IMR-90 (cell line): ENCODE measurements around the gene GNG7. TPM values are rescaled to one million over a fixed set of nuclear protein-coding genes. Genes with fewer than 3 reads are reported as not detected.

ENCODE experiments used
- ATAC-seq: fragments of 200-7000 bp; cut with Tn5 transposase; 2 replicates; pipeline ENCODE4 v1.9.1; 2020; ENCODE audit warnings: low read depth, mild to moderate bottlenecking, moderate library complexity
- BruUV-seq: library from RNA; stranded (reverse); fragments of 400-500 nt; replicated peaks from 2 replicates; lab custom pipeline; 2021; lab: Mats Ljungman, UMichigan
- CTCF ChIA-PET: fragments of 300-600 bp; formaldehyde crosslinking; extraction: SDS; loops from one replicate; lab custom pipeline; 2021; ENCODE audit warnings: antibody characterized with exemption; lab: Yijun Ruan, JAX
- POLR2A ChIA-PET: fragments of 300-600 bp; sonication (Branson Sonifier 250); formaldehyde crosslinking; loops from one replicate; lab custom pipeline; 2022; ENCODE audit warnings: antibody characterized with exemption; ENCODE audit not compliant: unreplicated experiment; lab: Charles Lee
- DNase-seq: peaks from one replicate; pipeline ENCODE4 v3.0.0; 2013
- H2AFZ ChIP-seq: replicated peaks from 2 replicates; pipeline ENCODE3; 2013; ENCODE audit warnings: low read length, mild to moderate bottlenecking; ENCODE audit not compliant: poor library complexity
- H2AK5ac ChIP-seq: 2 replicates; pipeline ENCODE4 v1.6.1; 2013; ENCODE audit warnings: low read depth, low read length, inconsistent platforms
- H2AK9ac ChIP-seq: replicated peaks from 2 replicates; pipeline ENCODE3; 2013; ENCODE audit warnings: mild to moderate bottlenecking, low read depth, low read length, moderate library complexity; ENCODE audit not compliant: poor library complexity
- H2BK120ac ChIP-seq: 2 replicates; pipeline ENCODE4 v1.6.1; 2013; ENCODE audit warnings: low read depth, low read length, inconsistent platforms
- H2BK15ac ChIP-seq: 3 replicates; pipeline ENCODE4 v1.6.1; 2013; ENCODE audit warnings: low read depth, low read length, inconsistent platforms
- H2BK20ac ChIP-seq: 2 replicates; pipeline ENCODE4 v1.6.1; 2013; ENCODE audit warnings: low read depth, mild to moderate bottlenecking, inconsistent platforms, low read length, moderate library complexity
- H2BK5ac ChIP-seq: 2 replicates; pipeline ENCODE4 v1.6.1; 2013; ENCODE audit warnings: mild to moderate bottlenecking, low read depth, low read length, inconsistent platforms; ENCODE audit not compliant: poor library complexity, severe bottlenecking
- H3K14ac ChIP-seq: replicated peaks from 2 replicates; pipeline ENCODE4 v1.6.1; 2013; ENCODE audit warnings: low read depth, low read length, inconsistent platforms
- H3K18ac ChIP-seq: 2 replicates; pipeline ENCODE4 v1.6.1; 2013; ENCODE audit warnings: low read depth, low read length, control low read depth
- H3K23ac ChIP-seq: 2 replicates; pipeline ENCODE4 v1.6.1; 2013; ENCODE audit warnings: low read depth, low read length, inconsistent platforms
- H3K27ac ChIP-seq: 2 replicates; pipeline ENCODE4 v1.5.1; 2013; ENCODE audit warnings: mild to moderate bottlenecking, control low read depth, low read length; ENCODE audit not compliant: insufficient read depth
- H3K27me3 ChIP-seq: 2 replicates; pipeline ENCODE4 v1.6.1; 2013; ENCODE audit warnings: low read length; ENCODE audit not compliant: control insufficient read depth, insufficient read depth
- H3K36me3 ChIP-seq: 2 replicates; pipeline ENCODE4 v1.6.1; 2013; ENCODE audit warnings: low read length, mixed read lengths; ENCODE audit not compliant: control insufficient read depth, insufficient read depth
- H3K4ac ChIP-seq: 2 replicates; pipeline ENCODE4 v1.6.1; 2013; ENCODE audit warnings: low read depth, low read length, inconsistent platforms
- H3K4me1 ChIP-seq: 2 replicates; pipeline ENCODE4 v1.6.1; 2013; ENCODE audit warnings: low read length, mixed read lengths; ENCODE audit not compliant: control insufficient read depth, insufficient read depth
- H3K4me2 ChIP-seq: 2 replicates; pipeline ENCODE4 v1.6.1; 2013; ENCODE audit warnings: low read depth, mild to moderate bottlenecking, control low read depth, low read length, moderate library complexity
- H3K4me3 ChIP-seq: 2 replicates; pipeline ENCODE4 v1.5.1; 2013; ENCODE audit warnings: low read depth, mild to moderate bottlenecking, control low read depth, low read length, moderate library complexity; ENCODE audit not compliant: insufficient read depth
- H3K56ac ChIP-seq: 2 replicates; pipeline ENCODE4 v1.6.1; 2013; ENCODE audit warnings: low read length, inconsistent platforms; ENCODE audit not compliant: insufficient read depth; ENCODE audit errors: extremely low read depth
- H3K79me1 ChIP-seq, 2 experiments: 2 replicates each; pipeline ENCODE4 v1.6.1; 2013; ENCODE audit warnings: low read length in 2 of 2, inconsistent platforms in 1 of 2, low read depth in 1 of 2
- H3K9ac ChIP-seq: 2 replicates; pipeline ENCODE4 v1.6.1; 2013; ENCODE audit warnings: low read depth, low read length, control low read depth
- H3K9me1 ChIP-seq: 2 replicates; pipeline ENCODE4 v1.6.1; 2013; ENCODE audit warnings: low read length, inconsistent platforms; ENCODE audit not compliant: insufficient read depth
- H3K9me3 ChIP-seq: 2 replicates; pipeline ENCODE4 v1.6.1; 2013; ENCODE audit warnings: low read length; ENCODE audit not compliant: control insufficient read depth, insufficient read depth
- H4K20me1 ChIP-seq: 2 replicates; pipeline ENCODE4 v1.6.1; 2013; ENCODE audit warnings: low read length, inconsistent platforms; ENCODE audit not compliant: insufficient read depth
- H4K5ac ChIP-seq: 2 replicates; pipeline ENCODE4 v1.6.1; 2013; ENCODE audit warnings: mild to moderate bottlenecking, low read depth, low read length, control low read depth
- H4K8ac ChIP-seq, 2 experiments: 2 replicates each; pipeline ENCODE4 v1.6.1; 2013; ENCODE audit warnings: low read depth in 2 of 2, low read length in 2 of 2, control low read depth in 1 of 2, inconsistent platforms in 1 of 2
- H4K91ac ChIP-seq: 2 replicates; pipeline ENCODE4 v1.6.1; 2013; ENCODE audit warnings: low read depth, low read length, inconsistent platforms; ENCODE audit not compliant: insufficient read depth
- CEBPB ChIP-seq: IDR thresholded peaks from 2 replicates; pipeline ENCODE4 v1.6.1; 2012; ENCODE audit warnings: low read depth, low read length, improper control_type of control experiment
- CTCF ChIP-seq: conservative IDR thresholded peaks from 2 replicates; pipeline ENCODE4 v1.5.1; 2012; ENCODE audit warnings: mild to moderate bottlenecking, low read depth, low read length, improper control_type of control experiment
- MAFK ChIP-seq: IDR thresholded peaks from 2 replicates; pipeline ENCODE4 v1.6.1; 2012; ENCODE audit warnings: low read depth, low read length, improper control_type of control experiment
- MAZ ChIP-seq: IDR thresholded peaks from 2 replicates; pipeline ENCODE4 v1.6.1; 2012; ENCODE audit warnings: low read depth, mild to moderate bottlenecking, low read length, improper control_type of control experiment, moderate library complexity, borderline replicate concordance
- POLR2A ChIP-seq: IDR thresholded peaks from 2 replicates; pipeline ENCODE4 v1.6.1; 2012; ENCODE audit warnings: mild to moderate bottlenecking, low read depth, low read length
- RFX5 ChIP-seq: IDR thresholded peaks from 2 replicates; pipeline ENCODE4 v1.8.0; 2012; ENCODE audit warnings: low read depth, mild to moderate bottlenecking, low read length, moderate library complexity
- WGBS, 2 experiments: methylation state at CpG; one replicate each; pipeline versions ENCODE4 v1.1.5 to v1.1.7; 2013; ENCODE audit warnings: missing lambda C conversion rate in 2 of 2; ENCODE audit not compliant: insufficient read length in 1 of 2; ENCODE audit errors: extremely low coverage in 2 of 2; 5-methylcytosine and 5-hydroxymethylcytosine counted together
- dilution Hi-C: fragments of 300-500 bp; cut with HindIII; formaldehyde crosslinking; loops from one replicate; pipeline ENCODE4 v1.14.3; 2018; ENCODE audit warnings: low sequenced_read_pairs; ENCODE audit not compliant: unreplicated experiment
- in situ Hi-C: fragments of 300-500 bp; cut with MboI; formaldehyde crosslinking; loops from 3 replicates; pipeline ENCODE4 v1.14.3; 2019; ENCODE audit warnings: low sequenced_read_pairs, inconsistent platforms, mixed read lengths
- intact Hi-C: fragments of 100-400 bp; cut with micrococcal nuclease; formaldehyde crosslinking; loops from 2 replicates; pipeline ENCODE4 v1.10.0; 2022
- polyA plus RNA-seq, 3 experiments: library from polyadenylated mRNA; depleted of rRNA; stranded (reverse); fragments of >200 nt; gene quantifications; 2 replicates each; pipeline ENCODE4 v1.2.3, GENCODE V29; 2012; ENCODE audit warnings: low replicate concordance in 1 of 3
- total RNA-seq: library from RNA; depleted of rRNA; stranded (reverse); fragments of >200 nt; gene quantifications from 2 replicates; pipeline ENCODE4 v1.2.3, GENCODE V29; 2012

The GNG7 gene
- total and polyA plus RNA-seq, 2 of the 4 experiments (the other 2 are of a cell fraction): under 0.01 to 0.21 TPM

- TF ChIP-seq MAFK (no peak), POLR2A (no peak)
Measured at GRCh38 chr19:2578391-2578890, 124.1 kb downstream of the GNG7 start (continued).

DNA sequence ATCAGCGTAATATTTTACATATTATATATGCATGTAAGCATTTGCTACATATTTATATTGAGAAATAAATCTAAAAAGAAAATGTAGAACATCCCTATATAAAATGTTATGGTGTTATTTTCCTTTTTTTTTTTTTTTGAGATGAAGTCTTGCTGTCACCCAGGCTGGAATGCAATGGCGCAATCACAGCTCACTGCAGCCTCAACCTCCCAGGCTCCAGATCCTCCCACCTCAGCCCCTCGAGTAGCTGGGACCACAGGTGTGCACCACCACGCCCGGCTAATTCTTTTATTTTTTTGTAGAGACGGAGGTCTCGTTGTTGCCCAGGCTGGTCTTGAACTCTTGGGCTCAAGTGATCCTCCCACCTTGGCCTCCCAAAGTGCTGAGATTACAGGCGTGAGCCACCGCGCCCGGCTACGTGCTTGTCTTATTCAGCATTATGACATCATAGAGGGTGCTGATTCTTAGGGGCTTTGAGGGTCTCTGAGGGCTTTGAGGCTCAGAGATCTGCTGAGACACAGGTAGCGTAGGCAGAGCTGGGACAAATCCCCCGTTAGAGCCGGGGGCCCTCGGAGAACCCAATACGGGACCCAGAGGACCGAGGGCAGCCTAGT lies 124.7 kb downstream of the GNG7 start:
- Histone ChIP-seq H2BK5ac (peak overlapping the region; percentile 90), H2AK9ac (peak overlapping the region; percentile 83), H4K20me1 (no peaks in the 10 kb centered on the region; the same call in 1 of the 2 replicates), H2BK20ac (peak overlapping the region; percentile 89), H3K9ac (no peak overlapping the region), H3K14ac (peak overlapping the region; percentile 82), H3K18ac (no peak overlapping the region; the same call in 1 of the 2 replicates), H2AFZ (peak overlapping the region; percentile 95), H3K27ac (peak overlapping the region; percentile 15), H3K23ac (peak overlapping the region; percentile 72), H3K4me2 (no peak overlapping the region), H2BK15ac (peak overlapping the region; percentile 84; the same call in 1 of the 3 replicates), H3K4me3 (no peak overlapping the region), H3K27me3 (no peaks in the 10 kb centered on the region), H2AK5ac (peak overlapping the region; percentile 74), H2BK120ac (peak overlapping the region; percentile 95), H4K91ac (peak overlapping the region; percentile 80), H3K4ac (peak overlapping the region; percentile 86), H3K56ac (peak overlapping the region; percentile 16; the same call in 1 of the 2 replicates), H3K36me3 (no peaks in the 10 kb centered on the region), H4K5ac (no peak overlapping the region), H3K79me1 (peaks cover 0 to 18% of the 10 kb centered on the region in 2 experiments; a peak in 1 of 4 replicates), H3K9me3 (peaks cover 2% of the 10 kb centered on the region; the same call in 1 of the 2 replicates), H3K4me1 (peaks cover 15% of the 10 kb centered on the region), H3K9me1 (peaks cover 6% of the 10 kb centered on the region), H4K8ac (peak overlapping the region; percentile 60 to 73)
- peak; percentile 69 for TF ChIP-seq CEBPB
- TF ChIP-seq CTCF: no peak
- TF ChIP-seq RFX5: no peak
- TF ChIP-seq MAZ: no peak
- dilution Hi-C loops: no loop called here
- ChIA-PET POLR2A (interaction anchor here (0.6 to 4.5 kb wide), 4 partner anchors 25 to 101 kb away, joined by 3 to 63 read pairs (median 6); partner anchors contain the start of gene GADD45B), CTCF (interaction anchor here (0.8 to 3.8 kb wide), 5 partner anchors 33 to 104 kb away, joined by 3 to 16 read pairs (median 5); partner anchors contain the start of gene GADD45B)
- in situ Hi-C loops: no loop called here
- intact Hi-C loops: no loop called here
- no peak for DNase-seq
- BruUV-seq: no TSS peak
- ATAC-seq: no peak
- WGBS, 2 experiments: 85% methylated on average over 8 of the region's 18 CpGs; no CpG with 5 or more reads in 1 of the 2 experiments
